SKM-1 (cell line): ENCODE measurements around the gene SULT1E1.
"Not testable (repeated sequence)": the region's sequence is repeated elsewhere in the genome, so short reads cannot be mapped to it uniquely, and the experiment has no call there.

Source experiments
- DNase-seq: peaks from one replicate; lab custom pipeline; 2025; ENCODE audit not compliant: unreplicated experiment; lab: John Stamatoyannopoulos, UW

Gene SULT1E1

GRCh38 chr4:69843932-69844331 is 16.0 kb downstream of the SULT1E1 start:
- no peak for DNase-seq

GRCh38 chr4:69843301-69843700 is 16.6 kb downstream of the SULT1E1 start:
- no peak for DNase-seq

- DNase-seq, result no peak
Measured at GRCh38 chr4:69838977-69839376, 21.0 kb downstream of the SULT1E1 start.

GRCh38 chr4:69836287-69836686 is 23.7 kb downstream of the SULT1E1 start:
- DNase-seq, result no peak

GRCh38 chr4:69835766-69836165 is 24.2 kb downstream of the SULT1E1 start:
- DNase-seq, result no peak

- DNase-seq, result no peak
Measured at GRCh38 chr4:69833251-69833650, 26.7 kb downstream of the SULT1E1 start.

- no peak for DNase-seq
Measured at GRCh38 chr4:69832326-69833030, 27.5 kb downstream of the SULT1E1 start.

GRCh38 chr4:69831646-69832325 is 28.2 kb downstream of the SULT1E1 start:
- DNase-seq, result peak; percentile 89

- DNase-seq, result no peak
Measured at GRCh38 chr4:69831270-69831627, 28.7 kb downstream of the SULT1E1 start.

- DNase-seq, result no peak
Measured at GRCh38 chr4:69830560-69831269, 29.2 kb downstream of the SULT1E1 start.

GRCh38 chr4:69830192-69830559 is 29.8 kb downstream of the SULT1E1 start:
- no peak for DNase-seq

- DNase-seq, result no peak
Measured at GRCh38 chr4:69829678-69830077, 30.3 kb downstream of the SULT1E1 start.

- DNase-seq, result no peak
Measured at GRCh38 chr4:69828828-69829227, 31.1 kb downstream of the SULT1E1 start.

GRCh38 chr4:69825056-69825455 is 34.9 kb downstream of the SULT1E1 start:
- DNase-seq, result not testable (repeated sequence)

- DNase-seq, result peak; percentile 28
Measured at GRCh38 chr4:69823481-69824186, 36.3 kb downstream of the SULT1E1 start.

GRCh38 chr4:69823048-69823447 is 36.9 kb downstream of the SULT1E1 start:
- DNase-seq, result no peak

GRCh38 chr4:69822198-69822597 is 37.7 kb downstream of the SULT1E1 start:
- no peak for DNase-seq

- no peak for DNase-seq
Measured at GRCh38 chr4:69818060-69818639, 41.8 kb downstream of the SULT1E1 start.

- DNase-seq, result no peak
Measured at GRCh38 chr4:69816236-69816635, 43.7 kb downstream of the SULT1E1 start.

- no peak for DNase-seq
Measured at GRCh38 chr4:69813628-69814027, 46.3 kb downstream of the SULT1E1 start.

GRCh38 chr4:69811166-69811565 is 48.8 kb downstream of the SULT1E1 start:
- DNase-seq, result no peak
